Stimulated activated CD8-positive, alpha-beta memory T cell treated with anti-CD3 and anti-CD28 coated beads, Interleukin-7, amount 100 ng/mL, for 1 hour (primary cell): ENCODE data around the gene CISD1.
A peak's percentile ranks its signal among the peaks of the same experiment; 100 is the strongest.

Experiments
- DNase-seq, 2 donors: peaks; one replicate each; pipeline ENCODE4 v3.0.0-alpha.2; 2020; ENCODE audit warnings: low read depth in 2 of 2

CISD1 gene

DNA sequence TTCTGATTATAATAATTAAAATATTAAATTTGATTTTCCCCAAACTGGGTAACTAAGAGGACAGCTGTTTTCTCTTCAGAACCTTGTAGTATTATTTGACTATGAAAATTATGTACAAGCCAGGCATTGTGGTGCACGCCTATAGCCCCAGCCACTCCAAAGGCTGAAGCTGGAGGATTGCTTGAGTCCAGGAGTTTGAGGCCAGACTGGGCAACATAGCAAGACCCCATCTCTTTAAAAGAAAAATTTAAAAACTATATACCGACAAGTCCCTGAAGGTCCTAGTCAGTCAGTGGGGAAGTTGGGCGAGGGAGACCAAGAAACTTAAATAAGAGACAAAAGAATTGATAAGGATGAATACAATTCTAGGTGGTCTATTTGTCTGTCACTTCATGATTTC, 38.7 kb downstream of the CISD1 start:
- DNase-seq: no peak

- no peak for DNase-seq
These were observed 42.1 kb downstream of the CISD1 start for GRCh38 chr10:58311026-58311425.

DNA sequence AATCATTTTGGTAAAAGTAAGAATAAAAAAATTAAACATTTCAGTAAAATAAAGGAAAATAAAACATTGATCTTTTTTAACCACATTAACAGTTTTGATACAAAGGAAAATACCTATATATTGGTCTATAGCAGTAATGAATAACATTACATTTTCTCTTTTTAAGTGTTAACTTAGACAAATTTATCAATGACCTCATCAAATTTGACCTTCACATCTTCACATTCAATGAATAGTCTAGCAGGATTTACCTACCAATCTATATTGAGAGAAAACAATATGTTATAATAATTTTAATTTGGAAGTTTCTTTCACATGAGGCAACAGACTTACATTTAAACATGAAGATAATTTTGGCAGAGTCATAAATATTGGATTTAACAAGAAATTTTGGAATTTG, 47.9 kb downstream of the CISD1 start:
- no peak for DNase-seq

- DNase-seq: no peak
These were observed 49.4 kb downstream of the CISD1 start for GRCh38 chr10:58318346-58318745.

GRCh38 chr10:58319599-58319998, 50.6 kb downstream of the CISD1 start:
- DNase-seq: no peak

DNA sequence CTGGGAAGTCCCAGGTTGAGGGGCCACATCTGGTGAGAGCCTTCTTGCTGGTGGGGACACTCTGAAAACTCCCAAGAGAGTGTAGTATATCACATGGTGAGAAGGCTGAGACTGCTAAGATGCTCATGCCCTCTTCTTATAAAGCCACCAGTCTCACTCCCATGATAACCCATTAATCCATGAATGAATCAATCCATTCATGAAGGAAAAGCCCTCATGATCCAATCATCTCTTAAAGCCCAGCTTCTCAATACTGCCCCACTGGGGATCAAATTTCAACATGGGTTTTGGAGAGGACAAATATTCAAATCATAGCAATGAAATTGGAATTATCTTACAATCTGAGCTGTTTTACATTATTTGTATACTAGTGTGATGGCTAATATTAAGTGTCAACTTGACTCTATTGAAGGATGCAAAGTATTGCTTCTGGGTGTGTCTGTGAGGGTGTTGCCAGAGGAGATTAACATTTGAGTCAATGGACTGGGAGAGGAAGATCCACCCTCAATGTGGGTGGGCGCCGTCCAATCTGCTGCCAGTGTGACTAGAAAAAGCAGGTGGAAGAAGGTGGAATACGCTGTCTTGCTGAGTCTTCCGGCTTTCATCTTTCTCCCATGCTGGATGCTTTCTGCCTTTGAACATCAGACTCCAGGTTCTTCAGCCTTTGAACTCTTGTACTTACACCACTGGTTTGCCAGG, 51.5 kb downstream of the CISD1 start:
- DNase-seq: no peak

DNA sequence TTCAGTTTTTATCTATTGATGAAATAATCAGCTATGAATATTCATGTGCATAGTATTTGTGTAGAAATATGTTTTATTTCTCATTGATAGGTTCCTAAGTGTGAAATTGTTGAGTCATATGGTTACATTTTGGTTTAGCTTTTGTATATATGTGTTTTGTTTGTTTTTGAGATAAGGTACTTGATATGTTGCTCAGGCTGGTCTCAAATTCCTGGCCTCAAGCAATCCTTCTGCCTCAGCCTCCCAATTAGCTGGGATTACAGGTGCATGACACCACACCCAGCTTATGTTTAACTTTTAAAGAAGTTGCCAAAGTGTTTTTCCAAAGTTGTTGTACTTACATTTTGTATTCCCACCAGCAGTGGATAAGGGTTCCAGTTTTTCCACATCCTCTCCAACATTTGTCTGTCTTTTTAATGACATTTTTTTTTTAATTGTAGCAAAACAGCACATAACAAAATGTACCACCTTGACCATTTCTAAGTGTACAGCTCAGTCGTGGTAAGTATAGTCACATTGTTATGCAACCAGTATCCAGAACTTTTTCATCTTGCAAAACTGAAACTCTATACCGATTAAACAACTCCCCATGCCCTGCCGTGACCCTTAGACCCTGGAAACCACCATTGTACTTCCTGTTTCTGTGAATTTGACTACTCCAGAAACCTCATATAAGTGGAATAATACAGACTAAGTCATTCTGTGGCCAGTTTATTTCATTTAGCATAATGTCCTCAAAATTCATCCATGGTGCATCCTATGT, 53.3 kb downstream of the CISD1 start:
- DNase-seq: no peak

- no peak for DNase-seq
These were observed 53.9 kb downstream of the CISD1 start for GRCh38 chr10:58322835-58323209.

- no peak for DNase-seq
These were observed 58.0 kb downstream of the CISD1 start for GRCh38 chr10:58326967-58327381.

GRCh38 chr10:58328233-58328632, 59.3 kb downstream of the CISD1 start:
- DNase-seq: no peak

DNA sequence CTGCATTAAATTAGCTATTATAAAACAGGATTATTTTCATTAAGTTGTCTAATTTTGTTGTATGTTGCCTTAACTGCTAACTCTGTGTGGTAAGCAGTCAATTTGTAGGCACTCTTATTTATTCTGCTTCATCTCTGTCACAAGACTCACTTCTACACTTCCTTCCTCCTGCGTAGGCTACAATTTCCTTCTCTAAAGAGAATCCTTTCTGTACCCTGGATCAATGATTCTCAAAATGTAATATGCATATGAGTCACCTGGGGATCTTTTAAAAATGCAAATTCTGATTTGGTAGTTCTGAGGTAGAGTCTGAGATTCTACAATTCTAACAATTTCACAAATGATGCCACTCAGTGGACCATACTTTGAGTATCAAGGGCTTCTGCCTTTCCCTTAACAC, 61.5 kb downstream of the CISD1 start:
- no peak for DNase-seq

GRCh38 chr10:58331646-58332045, 62.7 kb downstream of the CISD1 start:
- DNase-seq: no peak

DNA sequence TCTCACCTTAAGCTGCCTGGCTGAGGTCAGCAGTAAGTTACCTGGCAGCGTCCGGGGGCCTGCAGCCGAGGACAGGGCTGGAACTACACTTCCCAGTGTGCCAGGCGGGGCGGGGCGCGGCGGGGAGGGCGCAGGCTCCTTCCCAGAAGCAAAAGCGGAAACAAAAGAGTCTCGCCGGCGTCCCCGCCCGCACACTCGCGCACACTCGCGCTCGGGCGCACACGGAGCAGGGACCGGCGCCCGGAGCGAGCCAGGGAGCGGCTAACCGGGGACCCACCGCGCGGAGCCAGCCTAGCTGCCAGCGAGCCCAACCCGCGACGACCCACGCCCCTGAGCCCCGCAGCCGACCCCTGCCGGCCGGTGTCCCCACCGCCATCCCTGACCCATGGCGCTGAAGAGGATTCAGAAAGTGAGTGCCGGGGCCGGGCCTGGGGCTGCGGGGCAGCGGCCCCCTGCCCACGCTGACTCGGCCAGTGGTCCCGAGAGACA, 65.9 kb downstream of the CISD1 start, which contains the start of gene UBE2D1:
Gene UBE2D1 (plus strand): TSS at position 190 of the 489 bp plus-strand sequence. CDS start 196 bp downstream, at position 386.
- peak; percentile 62 to 69 for DNase-seq

DNA sequence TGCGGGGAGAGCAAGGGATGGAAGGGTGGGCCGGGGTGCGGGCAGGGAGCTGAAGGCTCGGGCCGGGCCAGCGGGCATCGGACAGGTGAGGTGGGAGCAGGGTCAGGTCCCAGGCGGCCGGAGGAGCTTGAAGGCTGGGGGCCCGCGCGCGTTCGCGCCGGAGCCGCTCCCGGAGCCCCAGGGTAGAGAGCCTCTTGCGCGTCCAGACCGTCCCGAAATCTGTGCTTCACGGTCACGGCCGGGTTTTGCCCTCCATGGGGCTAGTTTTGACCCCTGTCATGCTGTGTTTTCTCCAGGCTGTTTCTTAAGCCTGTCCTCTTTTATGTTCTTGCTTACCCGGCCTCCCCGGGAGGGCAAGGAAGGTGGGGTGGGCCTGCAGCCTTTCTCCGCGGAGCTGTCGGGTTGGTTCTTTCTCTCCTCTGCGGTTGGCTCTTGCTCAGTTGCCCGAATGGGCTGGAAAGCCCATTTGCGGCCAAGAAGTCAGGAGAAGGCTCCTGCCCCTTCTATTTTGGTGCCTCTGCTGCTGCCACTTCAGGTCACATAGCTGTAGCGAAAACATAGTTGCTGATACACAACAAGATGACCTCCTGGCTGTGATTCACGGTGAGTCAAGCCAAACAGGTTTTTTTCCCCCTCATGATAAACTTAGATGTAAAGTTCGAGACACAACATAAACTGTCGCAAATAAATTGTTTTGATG, 66.5 kb downstream of the CISD1 start:
- DNase-seq: no peak

DNA sequence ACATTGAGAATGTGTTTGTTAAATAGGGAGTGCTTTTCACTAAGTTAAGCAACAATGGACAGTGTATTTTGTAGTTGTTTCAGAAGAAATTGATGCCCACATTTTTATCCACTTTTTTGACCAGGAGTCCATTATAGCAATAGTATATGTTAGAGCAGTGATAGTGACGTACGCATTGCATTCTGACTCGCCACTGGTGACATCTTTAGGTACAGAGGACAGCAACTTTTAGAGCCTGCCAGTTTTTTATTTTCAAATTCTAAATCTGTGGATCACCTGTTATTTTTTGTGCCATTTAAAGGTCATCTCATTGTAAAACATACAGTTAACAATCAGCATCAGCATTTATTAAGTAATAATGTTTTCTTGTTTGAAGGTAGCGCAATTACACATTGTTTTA, 67.3 kb downstream of the CISD1 start:
- no peak for DNase-seq
